ENCODE measurements around the gene JPH3. TPM values are rescaled to one million over a fixed set of nuclear protein-coding genes. Genes with fewer than 3 reads are reported as not detected.
A peak's percentile ranks its signal among the peaks of the same experiment; 100 is the strongest.

The JPH3 gene
- total and polyA plus RNA-seq, 10 of the 15 experiments (the other 5 are each of a cell fraction or from before 2014, with no cell fraction given), result 0.05 TPM; not detected in 9

GRCh38 chr16:87723226-87723623 lies 120.9 kb downstream of the JPH3 start (continued):
- TF ChIP-seq BCLAF1 (IDR thresholded peaks at IDR 0.05) (no peak), NFXL1 (IDR thresholded peaks at IDR 0.05; ENCODE audit: borderline replicate concordance) (no peak), YBX1 (IDR thresholded peaks at IDR 0.05) (no peak), SUZ12 (IDR thresholded peaks at IDR 0.05; ENCODE audit: unreplicated experiment) (no peak), ZNF592 (IDR thresholded peaks at IDR 0.05) (no peak), USF1 (IDR thresholded peaks at IDR 0.05; ENCODE audit: borderline replicate concordance, extremely low read length, insufficient read depth, low read depth, low read length) (peak; percentile 55), SMAD5 (IDR thresholded peaks at IDR 0.05; ENCODE audit: low read depth) (no peak), BCL11A (IDR thresholded peaks at IDR 0.05; ENCODE audit: low read depth, low read length) (no peak), NR2C1 (IDR thresholded peaks at IDR 0.05) (no peak), SREBF1 (IDR thresholded peaks at IDR 0.05; ENCODE audit: low read length) (no peak)

Data from GM12878 (cell line).